BJ (cell line): ENCODE data around the gene CCDC12. TPM values are rescaled to one million over a fixed set of nuclear protein-coding genes. Genes with fewer than 3 reads are reported as not detected.

Experiments
- CTCF ChIA-PET: fragments of 350-600 bp; formaldehyde crosslinking; extraction: SDS; loops from one replicate; lab custom pipeline; 2021; ENCODE audit warnings: antibody characterized with exemption, inconsistent platforms; lab: Yijun Ruan, JAX
- POLR2A ChIA-PET: fragments of 300-600 bp; sonication (Branson Sonifier 250); formaldehyde crosslinking; extraction: SDS; loops from one replicate; lab custom pipeline; 2021; ENCODE audit warnings: antibody characterized with exemption; lab: Charles Lee
- DNase-seq: peaks from one replicate; pipeline ENCODE4 v3.0.0-alpha.2; 2011; ENCODE audit warnings: low read depth
- H3K27me3 ChIP-seq: 2 replicates; pipeline ENCODE4 v1.6.0; 2011; ENCODE audit warnings: low read length; ENCODE audit not compliant: control insufficient read depth, insufficient read depth
- H3K36me3 ChIP-seq: 2 replicates; pipeline ENCODE4 v1.5.1; 2011; ENCODE audit warnings: low read length; ENCODE audit not compliant: control insufficient read depth, insufficient read depth
- H3K4me3 ChIP-seq: 2 replicates; pipeline ENCODE4 v1.5.1; 2011; ENCODE audit warnings: low read depth, mild to moderate bottlenecking, control low read depth, low read length
- CTCF ChIP-seq: IDR thresholded peaks from 2 replicates; pipeline ENCODE4 v1.5.1; 2011; ENCODE audit warnings: low read depth, mild to moderate bottlenecking, control low read depth, inconsistent platforms, low read length, moderate library complexity; ENCODE audit not compliant: insufficient read depth
- polyA plus RNA-seq: library from polyadenylated mRNA; depleted of rRNA; stranded (reverse); fragments of >200 nt; gene quantifications from 2 replicates; pipeline ENCODE4 v1.2.3, GENCODE V29; 2011

Gene CCDC12
- polyA plus RNA-seq, 1 experiment: 20.8 TPM

GRCh38 chr3:46918634-46919033 lies 57.9 kb downstream of the CCDC12 start:
- no peak overlapping the region for H3K4me3 ChIP-seq
- POLR2A ChIA-PET: no interaction called here
- CTCF ChIA-PET: interaction anchor here (4.0 kb wide), 1 partner anchor 9 kb away, joined by 18 read pairs; no protein-coding TSS in a partner anchor
- H3K36me3 ChIP-seq: peaks cover 33% of the 10 kb centered on the region
- no peak for TF ChIP-seq CTCF
- no peaks in the 10 kb centered on the region for H3K27me3 ChIP-seq
- DNase-seq: no peak

GRCh38 chr3:46918202-46918601 lies 58.3 kb downstream of the CCDC12 start:
- no peaks in the 10 kb centered on the region for H3K27me3 ChIP-seq
- POLR2A ChIA-PET: no interaction called here
- H3K36me3 ChIP-seq: peaks cover 30% of the 10 kb centered on the region
- no peak for DNase-seq
- no peak overlapping the region for H3K4me3 ChIP-seq
- no peak for TF ChIP-seq CTCF
- CTCF ChIA-PET: interaction anchor here (4.0 kb wide), 1 partner anchor 9 kb away, joined by 18 read pairs; no protein-coding TSS in a partner anchor

GRCh38 chr3:46917257-46917656 lies 59.3 kb downstream of the CCDC12 start:
- Histone ChIP-seq H3K27me3 (no peaks in the 10 kb centered on the region), H3K36me3 (peaks cover 22% of the 10 kb centered on the region), H3K4me3 (no peak overlapping the region)
- CTCF ChIA-PET: interaction anchor here (0.6 to 4.0 kb wide), 3 partner anchors 8 to 211 kb away, joined by 3 to 18 read pairs (median 6); no protein-coding TSS in a partner anchor
- POLR2A ChIA-PET: no interaction called here
- no peak for TF ChIP-seq CTCF
- DNase-seq: no peak

DNA sequence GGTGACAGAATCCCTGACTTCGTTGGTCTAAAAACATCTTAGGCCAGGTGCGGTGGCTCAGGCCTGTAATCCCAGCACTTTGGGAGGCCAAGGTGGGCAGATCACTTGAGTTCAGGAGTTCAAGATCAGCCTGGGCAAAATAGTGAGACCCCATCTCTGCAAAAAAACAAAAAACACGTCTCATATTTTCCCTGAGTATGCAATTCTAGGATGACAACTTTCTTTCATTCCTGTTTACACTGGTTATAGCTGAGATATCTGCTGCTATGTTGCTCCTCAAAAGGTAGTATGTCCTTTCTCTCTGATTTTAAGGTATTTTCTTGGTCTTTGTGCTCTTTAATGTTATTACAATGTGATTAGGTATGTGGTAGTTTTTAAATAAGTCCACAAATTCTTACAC lies 59.7 kb downstream of the CCDC12 start:
- CTCF ChIA-PET: interaction anchor here (0.6 to 1.6 kb wide), 2 partner anchors 202 to 211 kb away, joined by 3 to 6 read pairs; no protein-coding TSS in a partner anchor
- H3K4me3 ChIP-seq: no peak overlapping the region
- POLR2A ChIA-PET: no interaction called here
- H3K36me3 ChIP-seq: peaks cover 17% of the 10 kb centered on the region
- DNase-seq: no peak
- H3K27me3 ChIP-seq: no peaks in the 10 kb centered on the region
- no peak for TF ChIP-seq CTCF

GRCh38 chr3:46916278-46916677 lies 60.3 kb downstream of the CCDC12 start:
- no peak for DNase-seq
- no peak for TF ChIP-seq CTCF
- H3K36me3 ChIP-seq: peaks cover 14% of the 10 kb centered on the region
- no peaks in the 10 kb centered on the region for H3K27me3 ChIP-seq
- ChIA-PET CTCF (interaction anchor here (1.6 kb wide), 1 partner anchor 210 kb away, joined by 6 read pairs; no protein-coding TSS in a partner anchor), POLR2A (no interaction called here)
- no peak overlapping the region for H3K4me3 ChIP-seq
